Measurements from ENCODE around the gene HIVEP2. TPM values are rescaled to one million over a fixed set of nuclear protein-coding genes. Genes with fewer than 3 reads are reported as not detected.

HIVEP2 gene
- polyA plus RNA-seq, 2 of the 4 experiments (the other 2 are of a cell fraction), result 2.2 to 2.6 TPM

- TF ChIP-seq REST (IDR thresholded peaks at IDR 0.05) (no peak), ATOH8 (CRISPR knock-in tag; IDR thresholded peaks at IDR 0.05; ENCODE audit: low read depth) (no peak), HDAC2 (IDR thresholded peaks at IDR 0.05) (no peak), HOXB5 (CRISPR knock-in tag; IDR thresholded peaks at IDR 0.05) (no peak)
- H3K27ac ChIP-seq, result no peak overlapping the region
- WGBS (ENCODE audit: missing lambda C conversion rate), result 69% methylated on average over 3 of the region's 3 CpGs
- POLR2A ChIA-PET, result no interaction called here
- no peak overlapping the region for H3K4me3 ChIP-seq
- CTCF ChIA-PET, result interaction anchor here (1.8 kb wide), 1 partner anchor 260 kb away, joined by 4 read pairs; no protein-coding TSS in a partner anchor
- FAIRE-seq (no peak), ATAC-seq (no peak), DNase-seq (ENCODE audit: low read depth in 1 of 2, low spot score in 1 of 2) (no peak)
- 0 out of 3 replicates have a peak, but pooled peaks cover 3% of the 10 kb centered on the region for H3K4me1 ChIP-seq
- H3K9me3 ChIP-seq, result no peaks in the 10 kb centered on the region
- H3K4me2 ChIP-seq, result no peak overlapping the region
Observed at GRCh38 chr6:142952614-142953013, 7.6 kb upstream of the HIVEP2 start.

DNA sequence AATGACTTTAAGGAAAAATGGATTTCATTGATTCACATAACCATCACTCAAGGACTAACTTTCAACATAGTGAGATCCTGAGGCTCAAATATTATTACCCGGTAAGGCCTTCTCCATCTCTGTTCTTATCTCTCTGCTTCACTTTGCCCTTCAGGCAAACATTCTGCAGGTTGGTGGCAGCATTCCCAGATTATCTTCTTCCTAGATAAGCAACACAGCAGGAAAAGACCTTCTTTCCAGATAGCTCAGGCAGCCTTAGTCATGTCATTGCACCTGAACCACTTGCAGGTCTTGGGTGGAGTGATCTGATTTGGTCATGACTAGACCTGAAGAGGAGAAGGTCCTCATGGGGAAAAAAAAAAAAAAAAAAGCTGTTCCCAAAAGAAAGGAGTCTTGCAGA lies 5.3 kb upstream of the HIVEP2 start:
- DNase-seq (ENCODE audit: low read depth in 1 of 2, low spot score in 1 of 2) (peak in 1 of 2 experiments; percentile 13), ATAC-seq (no peak), FAIRE-seq (no peak)
- CTCF ChIA-PET, result no interaction called here
- WGBS (ENCODE audit: missing lambda C conversion rate), result 61% methylated on average over 1 of the region's 1 CpG
- no peak overlapping the region for H3K4me2 ChIP-seq
- 0 out of 3 replicates have a peak, but pooled peaks cover 3% of the 10 kb centered on the region for H3K4me1 ChIP-seq
- no peak overlapping the region for H3K4me3 ChIP-seq
- POLR2A ChIA-PET, result interaction anchor here (0.8 kb wide), 1 partner anchor 66 kb away, joined by 3 read pairs; no protein-coding TSS in a partner anchor
- TF ChIP-seq RAD21 (conservative IDR thresholded peaks at IDR 0.05 in 1 of 2, IDR thresholded peaks at IDR 0.05 in 1 of 2) (no peak), SMC3 (IDR thresholded peaks at IDR 0.05) (no peak), HES2 (IDR thresholded peaks at IDR 0.05) (no peak), KDM5A (IDR thresholded peaks at IDR 0.05) (no peak), MAFK (IDR thresholded peaks at IDR 0.05; ENCODE audit: partially characterized antibody) (no peak)
- TF ChIP-seq, protein P1, sequence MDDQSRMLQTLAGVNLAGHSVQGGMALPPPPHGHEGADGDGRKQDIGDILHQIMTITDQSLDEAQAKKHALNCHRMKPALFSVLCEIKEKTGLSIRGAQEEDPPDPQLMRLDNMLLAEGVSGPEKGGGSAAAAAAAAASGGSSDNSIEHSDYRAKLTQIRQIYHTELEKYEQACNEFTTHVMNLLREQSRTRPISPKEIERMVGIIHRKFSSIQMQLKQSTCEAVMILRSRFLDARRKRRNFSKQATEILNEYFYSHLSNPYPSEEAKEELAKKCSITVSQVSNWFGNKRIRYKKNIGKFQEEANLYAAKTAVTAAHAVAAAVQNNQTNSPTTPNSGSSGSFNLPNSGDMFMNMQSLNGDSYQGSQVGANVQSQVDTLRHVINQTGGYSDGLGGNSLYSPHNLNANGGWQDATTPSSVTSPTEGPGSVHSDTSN (IDR thresholded peaks at IDR 0.05), result no peak
- H3K27ac ChIP-seq, result no peak overlapping the region
- no peaks in the 10 kb centered on the region for H3K9me3 ChIP-seq

- CTCF ChIA-PET, result interaction anchor here (0.5 kb wide), 1 partner anchor 10 kb away, joined by 4 read pairs; no protein-coding TSS in a partner anchor
- Histone ChIP-seq H3K4me2 (peak overlapping the region; percentile 76), H3K4me1 (peaks cover 15% of the 10 kb centered on the region), H3K9me3 (no peaks in the 10 kb centered on the region), H3K4me3 (peak overlapping the region; percentile 87), H3K27ac (peak overlapping the region; percentile 83 to 93)
- ATAC-seq (no peak), FAIRE-seq (no peak), DNase-seq (ENCODE audit: low read depth in 1 of 2, low spot score in 1 of 2) (no peak)
- 24% methylated on average over 12 of the region's 12 CpGs for WGBS (ENCODE audit: missing lambda C conversion rate)
- TF ChIP-seq ZC3H11A (IDR thresholded peaks at IDR 0.05), result no peak
- TF ChIP-seq RARB (CRISPR knock-in tag; IDR thresholded peaks at IDR 0.05), result no peak
- TF ChIP-seq HOXB13 (CRISPR knock-in tag; IDR thresholded peaks at IDR 0.05; ENCODE audit: low read depth), result no peak
- TF ChIP-seq CHD4 (IDR thresholded peaks at IDR 0.05; ENCODE audit: borderline replicate concordance), result no peak
- peak; percentile 60; the same call in 1 of the 2 replicates for TF ChIP-seq TFCP2L1 (CRISPR knock-in tag; IDR thresholded peaks at IDR 0.05)
- POLR2A ChIA-PET, result no interaction called here
Observed at GRCh38 chr6:142947714-142948480, 2.9 kb upstream of the HIVEP2 start.
